SJSA1 (cell line): ENCODE data around the gene KCNQ1OT1. TPM values are rescaled to one million over a fixed set of nuclear protein-coding genes. Genes with fewer than 3 reads are reported as not detected.

Experiments used
- DNase-seq, 2 experiments: peaks; one replicate each; pipeline ENCODE4 v3.0.0-alpha.2; 2015 to 2020; ENCODE audit warnings: low spot score in 2 of 2, low read depth in 1 of 2
- H3K27ac ChIP-seq: fragments of 250-450 bp; sonication (Bioruptor Pico); 2 replicates; pipeline ENCODE4 v1.5.1; 2020; ENCODE audit warnings: mild to moderate bottlenecking, moderate library complexity
- H3K27me3 ChIP-seq: fragments of 250-450 bp; sonication (Bioruptor Pico); replicated peaks from 2 replicates; pipeline ENCODE4 v1.5.1; 2020; ENCODE audit warnings: mild to moderate bottlenecking, moderate library complexity
- H3K36me3 ChIP-seq: fragments of 250-450 bp; sonication (Bioruptor Pico); 2 replicates; pipeline ENCODE4 v1.5.1; 2020; ENCODE audit warnings: mild to moderate bottlenecking
- H3K4me1 ChIP-seq: fragments of 250-450 bp; sonication (Bioruptor Pico); replicated peaks from 2 replicates; pipeline ENCODE4 v1.6.1; 2021; ENCODE audit warnings: mild to moderate bottlenecking
- H3K4me3 ChIP-seq: fragments of 250-450 bp; sonication (Bioruptor Pico); 2 replicates; pipeline ENCODE4 v1.5.1; 2020; ENCODE audit warnings: mild to moderate bottlenecking
- H3K9me3 ChIP-seq: fragments of 250-450 bp; sonication (Bioruptor Pico); replicated peaks from 2 replicates; pipeline ENCODE4 v1.5.1; 2020; ENCODE audit warnings: mild to moderate bottlenecking
- total RNA-seq: library from RNA; depleted of rRNA; stranded (reverse); fragments of >200 nt; shearing (Covaris generic); gene quantifications from 2 replicates; pipeline ENCODE4 v1.2.3, GENCODE V29; 2014

KCNQ1OT1 gene
- total RNA-seq, 1 experiment from 2014 or later: 2.1 TPM

- Histone ChIP-seq H3K27me3 (no peaks in the 10 kb centered on the region), H3K27ac (no peak overlapping the region), H3K4me3 (no peak overlapping the region), H3K36me3 (no peaks in the 10 kb centered on the region), H3K9me3 (0 out of 2 replicates have a peak, but pooled peaks cover 2% of the 10 kb centered on the region), H3K4me1 (peaks cover 27% of the 10 kb centered on the region)
- peak in 1 of 2 experiments; percentile 44 for DNase-seq
Measured at GRCh38 chr11:2585566-2586086, 114.2 kb downstream of the KCNQ1OT1 start.

GRCh38 chr11:2584812-2585565 lies 114.8 kb downstream of the KCNQ1OT1 start:
- Histone ChIP-seq H3K36me3 (no peaks in the 10 kb centered on the region), H3K4me1 (peaks cover 27% of the 10 kb centered on the region), H3K4me3 (no peak overlapping the region), H3K27me3 (no peaks in the 10 kb centered on the region), H3K9me3 (0 out of 2 replicates have a peak, but pooled peaks cover 2% of the 10 kb centered on the region), H3K27ac (no peak overlapping the region)
- DNase-seq: peak in 1 of 2 experiments; percentile 45

- Histone ChIP-seq H3K4me1 (peaks cover 30% of the 10 kb centered on the region), H3K9me3 (0 out of 2 replicates have a peak, but pooled peaks cover 2% of the 10 kb centered on the region)
Measured at GRCh38 chr11:2584434-2584811, 115.4 kb downstream of the KCNQ1OT1 start.

GRCh38 chr11:2583605-2583958 lies 116.2 kb downstream of the KCNQ1OT1 start:
- Histone ChIP-seq H3K27me3 (no peaks in the 10 kb centered on the region), H3K27ac (no peak overlapping the region), H3K9me3 (no peaks in the 10 kb centered on the region), H3K4me1 (peaks cover 38% of the 10 kb centered on the region), H3K36me3 (no peaks in the 10 kb centered on the region), H3K4me3 (no peak overlapping the region)
- DNase-seq: peak in 1 of 2 experiments; percentile 43

More at GRCh38 chr11:2584434-2584811, 115.4 kb downstream of the KCNQ1OT1 start:
- Histone ChIP-seq H3K27ac (no peak overlapping the region), H3K4me3 (no peak overlapping the region), H3K27me3 (no peaks in the 10 kb centered on the region), H3K36me3 (no peaks in the 10 kb centered on the region)
- no peak for DNase-seq

GRCh38 chr11:2582946-2583604 lies 116.7 kb downstream of the KCNQ1OT1 start:
- Histone ChIP-seq H3K4me3 (no peak overlapping the region), H3K9me3 (no peaks in the 10 kb centered on the region), H3K4me1 (peaks cover 42% of the 10 kb centered on the region), H3K36me3 (no peaks in the 10 kb centered on the region), H3K27me3 (no peaks in the 10 kb centered on the region), H3K27ac (peak overlapping the region; percentile 51)
- no peak for DNase-seq

GRCh38 chr11:2582351-2582945 lies 117.3 kb downstream of the KCNQ1OT1 start:
- no peaks in the 10 kb centered on the region for H3K36me3 ChIP-seq
- no peak overlapping the region for H3K27ac ChIP-seq
- H3K4me3 ChIP-seq: no peak overlapping the region
- H3K9me3 ChIP-seq: 0 out of 2 replicates have a peak, but pooled peaks cover 2% of the 10 kb centered on the region
- H3K27me3 ChIP-seq: no peaks in the 10 kb centered on the region
- DNase-seq: peak; percentile 84 to 87
- H3K4me1 ChIP-seq: peaks cover 48% of the 10 kb centered on the region

- Histone ChIP-seq H3K4me3 (no peak overlapping the region), H3K4me1 (peaks cover 53% of the 10 kb centered on the region), H3K9me3 (0 out of 2 replicates have a peak, but pooled peaks cover 2% of the 10 kb centered on the region), H3K27me3 (no peaks in the 10 kb centered on the region), H3K27ac (no peak overlapping the region), H3K36me3 (no peaks in the 10 kb centered on the region)
- peak in 1 of 2 experiments; percentile 47 for DNase-seq
Measured at GRCh38 chr11:2581931-2582350, 117.9 kb downstream of the KCNQ1OT1 start.

GRCh38 chr11:2581151-2581930 lies 118.5 kb downstream of the KCNQ1OT1 start:
- peak in 1 of 2 experiments; percentile 55 for DNase-seq
- Histone ChIP-seq H3K4me1 (peaks cover 53% of the 10 kb centered on the region), H3K27me3 (no peaks in the 10 kb centered on the region), H3K9me3 (0 out of 2 replicates have a peak, but pooled peaks cover 2% of the 10 kb centered on the region), H3K36me3 (no peaks in the 10 kb centered on the region), H3K4me3 (no peak overlapping the region), H3K27ac (no peak overlapping the region)

- Histone ChIP-seq H3K27ac (no peak overlapping the region), H3K4me1 (peaks cover 53% of the 10 kb centered on the region), H3K9me3 (0 out of 2 replicates have a peak, but pooled peaks cover 2% of the 10 kb centered on the region), H3K36me3 (no peaks in the 10 kb centered on the region), H3K4me3 (no peak overlapping the region), H3K27me3 (no peaks in the 10 kb centered on the region; the same call in 1 of the 2 replicates)
- DNase-seq: peak in 1 of 2 experiments; percentile 52
Measured at GRCh38 chr11:2580571-2581001, 119.2 kb downstream of the KCNQ1OT1 start.

- DNase-seq: peak in 1 of 2 experiments; percentile 46
- H3K4me3 ChIP-seq: no peak overlapping the region
- no peak overlapping the region for H3K27ac ChIP-seq
- 0 out of 2 replicates have a peak, but pooled peaks cover 2% of the 10 kb centered on the region for H3K9me3 ChIP-seq
- no peaks in the 10 kb centered on the region; the same call in 1 of the 2 replicates for H3K27me3 ChIP-seq
- H3K4me1 ChIP-seq: peaks cover 53% of the 10 kb centered on the region
- H3K36me3 ChIP-seq: no peaks in the 10 kb centered on the region
Measured at GRCh38 chr11:2580061-2580421, 119.8 kb downstream of the KCNQ1OT1 start.

GRCh38 chr11:2579315-2580060 lies 120.3 kb downstream of the KCNQ1OT1 start:
- no peak for DNase-seq
- Histone ChIP-seq H3K27ac (no peak overlapping the region), H3K4me1 (peaks cover 53% of the 10 kb centered on the region), H3K27me3 (no peaks in the 10 kb centered on the region; the same call in 1 of the 2 replicates), H3K4me3 (no peak overlapping the region), H3K36me3 (no peaks in the 10 kb centered on the region), H3K9me3 (0 out of 2 replicates have a peak, but pooled peaks cover 2% of the 10 kb centered on the region)

- H3K4me1 ChIP-seq: peaks cover 53% of the 10 kb centered on the region
- no peak overlapping the region for H3K4me3 ChIP-seq
- H3K9me3 ChIP-seq: 0 out of 2 replicates have a peak, but pooled peaks cover 2% of the 10 kb centered on the region
- H3K27ac ChIP-seq: no peak overlapping the region
- H3K36me3 ChIP-seq: no peaks in the 10 kb centered on the region
- no peak for DNase-seq
- H3K27me3 ChIP-seq: no peaks in the 10 kb centered on the region; the same call in 1 of the 2 replicates
Measured at GRCh38 chr11:2578929-2579270, 120.9 kb downstream of the KCNQ1OT1 start.
